OCI-LY7 (cell line): ENCODE measurements around the gene HLA-DPA1.

Experiments used
- CTCF ChIP-seq: fragments of 200-600 bp; sonication (generic); conservative IDR thresholded peaks from 2 replicates; pipeline ENCODE4 v1.5.1; 2014; ENCODE audit warnings: mild to moderate bottlenecking, antibody characterized with exemption, low read length, moderate library complexity, mixed read lengths
- EZH2phosphoT487 ChIP-seq: fragments of 200-600 bp; sonication (generic); IDR thresholded peaks from 2 replicates; pipeline ENCODE4 v1.6.1; 2018; ENCODE audit warnings: low read depth, borderline replicate concordance, mild to moderate bottlenecking, mixed run types, antibody characterized with exemption, low read length, moderate library complexity, mixed read lengths

- TF ChIP-seq CTCF (no peak), EZH2phosphoT487 (no peak)
These were observed 18.9 kb upstream of the HLA-DPA1 start for GRCh38 chr6:33092385-33092784.
